ENCODE data around the gene ATP11B.

ATP11B gene

GRCh38 chr3:182969853-182970252, 176.5 kb downstream of the ATP11B start:
- ChIA-PET CTCF (no interaction called here), POLR2A (no interaction called here)
- Histone ChIP-seq H3K27ac (ENCODE audit: extremely low read depth, low read depth, low read length) (no peak overlapping the region), H3K4me1 (ENCODE audit: control insufficient read depth, insufficient read depth, low read length) (peaks cover 5% of the 10 kb centered on the region; the same call in 1 of the 2 replicates), H3K9me3 (ENCODE audit: control insufficient read depth, insufficient read depth, low read depth, low read length) (no peaks in the 10 kb centered on the region), H3K36me3 (ENCODE audit: control insufficient read depth in 2 of 2, insufficient read depth in 1 of 2, low read length in 2 of 2) (no peaks in the 10 kb centered on the region), H3K4me3 (ENCODE audit: low read depth, low read length) (no peak overlapping the region)
- TF ChIP-seq ZNF707 (tag by site-specific recombination; IDR thresholded peaks at IDR 0.05) (no peak), SETDB1 (IDR thresholded peaks at IDR 0.05; ENCODE audit: insufficient read length, low read length) (no peak), PRDM10 (tag by site-specific recombination; IDR thresholded peaks at IDR 0.05) (no peak), ZBTB44 (tag by site-specific recombination; IDR thresholded peaks at IDR 0.05) (no peak), ZNF580 (tag by site-specific recombination; IDR thresholded peaks at IDR 0.05) (no peak), ZBTB48 (tag by site-specific recombination; IDR thresholded peaks at IDR 0.05) (no peak), ZNF2 (tag by site-specific recombination; IDR thresholded peaks at IDR 0.05) (no peak), ZFHX2 (tag by site-specific recombination; conservative IDR thresholded peaks at IDR 0.05) (no peak), ZNF175 (tag by site-specific recombination; IDR thresholded peaks at IDR 0.05) (no peak), ZNF664 (tag by site-specific recombination; IDR thresholded peaks at IDR 0.05) (no peak), ZNF529 (tag by site-specific recombination; IDR thresholded peaks at IDR 0.05; ENCODE audit: insufficient replicate concordance) (no peak), ZNF548 (tag by site-specific recombination; IDR thresholded peaks at IDR 0.05) (no peak), ZNF221 (tag by site-specific recombination; IDR thresholded peaks at IDR 0.05; ENCODE audit: borderline replicate concordance) (no peak), ZNF521 (tag by site-specific recombination; IDR thresholded peaks at IDR 0.05) (no peak), ZBTB10 (tag by site-specific recombination; IDR thresholded peaks at IDR 0.05) (no peak), ZNF514 (tag by site-specific recombination; IDR thresholded peaks at IDR 0.05) (no peak), ZNF830 (tag by site-specific recombination; IDR thresholded peaks at IDR 0.05; ENCODE audit: low read depth) (no peak)

GRCh38 chr3:182970811-182971418, 177.6 kb downstream of the ATP11B start:
- ChIA-PET POLR2A (no interaction called here), CTCF (no interaction called here)
- TF ChIP-seq PRDM1 (tag by site-specific recombination; IDR thresholded peaks at IDR 0.05) (peak; percentile 30; the same call in 1 of the 2 replicates), SP3 (tag by site-specific recombination; IDR thresholded peaks at IDR 0.05) (no peak)
- Histone ChIP-seq H3K27ac (ENCODE audit: extremely low read depth, low read depth, low read length) (no peak overlapping the region), H3K9me3 (ENCODE audit: control insufficient read depth, insufficient read depth, low read depth, low read length) (no peaks in the 10 kb centered on the region), H3K4me1 (ENCODE audit: control insufficient read depth, insufficient read depth, low read length) (peaks cover 5% of the 10 kb centered on the region; the same call in 1 of the 2 replicates), H3K36me3 (ENCODE audit: control insufficient read depth in 2 of 2, insufficient read depth in 1 of 2, low read length in 2 of 2) (no peaks in the 10 kb centered on the region), H3K4me3 (ENCODE audit: low read depth, low read length) (no peak overlapping the region)

Data from HEK293 (cell line).